ENCODE data around the gene GLUD1.
"Not testable (repeated sequence)": the region's sequence is repeated elsewhere in the genome, so short reads cannot be mapped to it uniquely, and the experiment has no call there.

GRCh38 chr10:87030419-87030818 is 64.2 kb downstream of the GLUD1 start:
- not testable (repeated sequence) for TF ChIP-seq CTCF (IDR thresholded peaks at IDR 0.05; ENCODE audit: poor library complexity, severe bottlenecking); EP300 (conservative IDR thresholded peaks at IDR 0.05; ENCODE audit: poor library complexity, severe bottlenecking)

All from neural cell (in vitro differentiated cells).